NCI-H748 (cell line): ENCODE measurements around the gene OTULIN.

Source experiments
- DNase-seq: peaks from one replicate; lab custom pipeline; 2025; ENCODE audit not compliant: unreplicated experiment; lab: John Stamatoyannopoulos, UW

Gene OTULIN

GRCh38 chr5:14667770-14668169, 3.3 kb downstream of the OTULIN start:
- no peak for DNase-seq

DNA sequence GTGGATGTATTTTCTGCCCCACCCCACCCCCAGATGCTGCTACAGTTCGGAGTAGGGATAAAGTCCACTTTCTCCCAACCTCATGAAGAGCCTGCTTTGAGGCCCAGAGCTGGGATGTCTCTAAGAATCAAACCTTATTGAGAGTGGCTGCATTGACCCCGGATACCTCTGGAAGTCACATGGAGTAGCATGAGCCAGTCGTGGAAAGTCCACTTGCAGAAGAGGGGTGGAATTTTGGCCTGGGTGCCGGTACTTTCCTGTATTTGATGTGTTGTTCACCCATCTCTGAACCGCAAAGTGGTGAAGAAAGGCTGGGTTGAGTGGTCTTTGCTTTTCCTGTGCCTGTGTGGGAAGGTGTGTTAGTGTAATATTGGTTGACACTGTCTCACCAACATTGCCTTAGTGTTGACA, 3.7 kb downstream of the OTULIN start:
- no peak for DNase-seq

DNA sequence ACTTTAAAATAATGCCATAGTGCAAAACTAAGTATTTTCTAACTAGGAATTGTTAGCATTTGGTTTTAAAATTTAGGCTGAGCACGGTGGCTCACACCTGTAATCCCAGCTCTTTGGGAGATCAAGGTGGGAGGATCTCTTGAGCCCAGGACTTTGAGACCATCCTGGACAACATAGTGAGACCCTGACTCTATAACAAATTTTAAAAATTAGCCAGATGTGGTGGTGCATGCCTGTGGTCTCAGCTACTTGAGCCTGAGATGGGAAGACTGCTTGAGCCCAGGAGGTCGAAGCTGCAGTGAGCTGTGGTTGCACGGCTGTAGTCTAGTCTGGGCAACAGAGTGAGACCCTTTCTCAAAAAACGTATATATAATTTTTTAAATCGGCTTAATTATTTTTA, 4.9 kb downstream of the OTULIN start:
- no peak for DNase-seq

- no peak for DNase-seq
Observed at GRCh38 chr5:14669975-14670374, 5.5 kb downstream of the OTULIN start.

- no peak for DNase-seq
Observed at GRCh38 chr5:14671414-14671813, 6.9 kb downstream of the OTULIN start.

GRCh38 chr5:14672082-14672481, 7.6 kb downstream of the OTULIN start:
- no peak for DNase-seq

DNA sequence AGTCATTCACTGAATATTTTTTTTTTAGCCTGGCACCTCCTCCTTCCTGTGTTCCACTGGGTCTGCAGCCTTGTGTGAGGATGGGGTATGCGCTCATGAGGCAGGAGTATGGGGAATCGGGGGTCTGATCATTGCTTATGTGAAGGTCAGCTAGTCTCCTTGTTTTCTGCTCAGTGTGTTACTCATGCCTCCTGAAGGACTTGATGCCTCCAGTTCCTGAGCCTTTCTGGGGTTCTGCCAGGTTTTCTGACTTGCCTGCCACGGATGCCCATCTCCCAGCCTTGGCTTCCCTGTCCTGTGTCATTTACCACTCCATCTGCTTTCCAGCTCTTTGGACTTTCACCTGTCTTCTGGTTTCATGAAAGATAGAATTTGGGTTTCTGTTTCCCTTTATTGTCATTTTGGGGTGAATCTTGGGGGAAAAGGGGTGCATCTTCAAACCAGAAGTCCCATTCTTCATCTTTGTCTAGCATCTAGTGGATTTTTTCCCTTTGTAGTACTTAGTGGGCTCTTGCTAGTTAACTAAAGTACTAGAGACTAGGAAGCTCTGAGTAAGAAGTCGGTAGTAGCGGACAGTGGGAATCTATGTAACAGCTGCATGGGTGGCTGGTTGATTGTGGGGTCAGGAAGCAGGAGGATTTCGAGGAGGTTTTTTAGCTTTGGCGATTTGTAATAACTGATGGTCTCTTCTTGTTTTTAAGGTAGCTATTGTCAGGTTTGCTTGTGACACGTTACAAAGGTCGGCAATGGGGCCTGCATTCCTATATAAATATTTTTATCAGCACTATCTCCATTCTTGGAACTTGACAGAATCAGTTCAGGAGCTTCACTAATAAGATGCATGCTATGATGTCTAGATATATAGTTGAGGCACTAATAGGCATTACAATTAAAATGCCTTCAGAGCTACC, 8.2 kb downstream of the OTULIN start:
- no peak for DNase-seq

DNA sequence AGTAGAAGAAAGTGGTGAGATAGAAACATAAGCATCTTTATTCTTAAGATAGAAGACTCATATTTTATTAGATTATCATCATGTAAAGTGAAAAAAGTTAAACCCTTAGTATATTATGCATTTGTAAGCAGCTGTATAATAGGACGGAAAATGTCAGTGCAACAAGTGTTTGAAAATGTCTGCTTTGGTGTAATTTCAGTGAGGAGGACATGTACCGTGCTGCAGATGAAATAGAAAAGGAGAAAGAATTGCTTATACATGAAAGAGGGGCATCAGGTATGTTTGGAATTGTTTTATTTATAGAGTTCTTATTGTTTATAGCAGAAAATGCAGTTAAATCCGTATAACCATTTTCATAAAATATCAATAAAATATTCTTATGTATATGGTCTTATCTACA, 8.9 kb downstream of the OTULIN start:
- no peak for DNase-seq

- DNase-seq = no peak
Observed at GRCh38 chr5:14674983-14675854, 10.7 kb downstream of the OTULIN start.

DNA sequence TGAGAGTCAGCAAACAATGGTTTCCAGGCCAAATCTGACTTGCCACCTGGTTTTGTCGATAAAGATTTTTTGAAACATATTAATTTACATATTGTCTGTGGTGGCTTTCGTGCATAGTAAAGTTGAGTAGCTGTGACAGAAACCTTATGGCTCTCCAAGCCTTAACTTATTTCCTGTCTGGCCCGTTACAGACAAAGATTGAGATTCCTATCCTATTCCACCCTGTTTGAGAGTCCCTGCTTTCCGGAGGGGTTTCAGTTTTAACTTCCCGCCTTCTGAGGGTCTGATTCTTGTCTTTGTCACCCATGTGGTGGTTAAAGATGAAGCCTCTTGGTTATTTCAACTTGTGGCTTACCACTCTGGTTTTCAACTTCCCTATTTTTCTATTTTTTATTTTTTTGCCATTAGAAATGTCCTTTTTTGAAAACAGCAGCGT, 11.4 kb downstream of the OTULIN start:
- DNase-seq = no peak

- no peak for DNase-seq
Observed at GRCh38 chr5:14676320-14676719, 11.8 kb downstream of the OTULIN start.

DNA sequence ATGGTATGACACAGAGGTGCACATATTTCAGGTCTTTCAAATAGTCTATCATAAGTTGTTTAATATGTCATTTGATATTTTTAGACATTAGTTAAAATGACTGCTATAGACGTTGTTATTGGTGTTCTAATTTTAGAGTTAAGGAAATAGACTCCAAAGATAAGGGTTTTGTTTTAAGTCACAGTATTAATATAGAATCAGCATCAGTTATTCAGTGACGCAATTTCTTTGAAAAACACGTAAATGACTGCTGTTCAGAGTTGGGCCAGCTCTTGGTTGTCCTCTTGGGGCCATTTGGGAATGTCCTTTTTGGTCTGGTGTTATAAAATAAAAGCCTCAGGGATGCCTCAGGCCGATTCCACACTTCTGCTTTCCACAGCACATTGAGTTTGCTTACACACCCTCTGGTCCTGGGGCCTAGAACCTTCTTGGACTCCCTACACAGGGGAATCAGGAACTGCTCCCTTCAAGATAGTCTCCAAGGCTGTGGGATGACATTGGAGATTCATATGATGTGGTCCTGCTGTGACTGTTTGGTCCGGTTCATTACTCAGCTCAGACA, 14.3 kb downstream of the OTULIN start:
- DNase-seq = no peak

DNA sequence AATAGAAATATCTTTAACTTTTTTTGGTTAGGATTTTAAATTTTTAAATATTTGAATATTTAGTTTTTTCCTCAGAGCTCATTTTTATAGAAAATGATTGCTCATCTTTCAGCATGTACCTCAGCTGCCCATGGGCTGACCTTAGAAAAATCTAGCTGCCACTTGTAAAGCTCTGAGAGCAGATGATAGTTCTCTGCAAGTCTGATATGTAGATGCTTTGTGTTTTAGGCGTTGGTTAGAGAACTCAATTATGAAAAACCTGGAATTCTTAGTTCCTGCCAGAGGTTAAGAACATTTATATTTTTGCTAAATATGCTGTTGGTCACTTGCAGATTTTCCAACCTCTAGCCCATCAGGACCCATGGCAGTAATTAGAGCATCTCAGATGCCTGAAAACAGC, 15.1 kb downstream of the OTULIN start:
- DNase-seq = no peak

- no peak for DNase-seq
Observed at GRCh38 chr5:14681236-14681752, 16.8 kb downstream of the OTULIN start.

GRCh38 chr5:14683906-14684455, 19.5 kb downstream of the OTULIN start:
- no peak for DNase-seq

GRCh38 chr5:14684757-14685156, 20.2 kb downstream of the OTULIN start:
- no peak for DNase-seq

DNA sequence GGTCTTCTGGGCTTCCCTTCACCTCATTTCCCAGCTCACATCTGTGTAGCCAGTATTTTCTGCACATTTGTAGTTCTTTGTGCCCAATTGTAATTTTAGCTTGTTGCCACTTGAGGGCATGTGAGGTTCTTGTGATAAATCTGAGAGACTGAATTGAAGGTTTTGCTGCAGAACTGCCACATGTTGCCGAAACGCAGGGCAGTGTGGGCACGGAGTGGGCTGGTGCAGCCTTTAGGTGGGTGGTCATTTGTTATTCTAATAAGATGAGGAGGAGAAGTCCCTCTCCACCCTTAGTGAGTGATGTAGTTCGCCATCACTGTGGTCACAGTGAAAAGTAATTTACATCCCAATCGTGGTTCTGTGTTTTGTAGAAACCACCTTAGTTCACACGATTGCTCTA, 21.2 kb downstream of the OTULIN start:
- DNase-seq = peak; percentile 87

- no peak for DNase-seq
Observed at GRCh38 chr5:14686517-14686916, 22.0 kb downstream of the OTULIN start.

DNA sequence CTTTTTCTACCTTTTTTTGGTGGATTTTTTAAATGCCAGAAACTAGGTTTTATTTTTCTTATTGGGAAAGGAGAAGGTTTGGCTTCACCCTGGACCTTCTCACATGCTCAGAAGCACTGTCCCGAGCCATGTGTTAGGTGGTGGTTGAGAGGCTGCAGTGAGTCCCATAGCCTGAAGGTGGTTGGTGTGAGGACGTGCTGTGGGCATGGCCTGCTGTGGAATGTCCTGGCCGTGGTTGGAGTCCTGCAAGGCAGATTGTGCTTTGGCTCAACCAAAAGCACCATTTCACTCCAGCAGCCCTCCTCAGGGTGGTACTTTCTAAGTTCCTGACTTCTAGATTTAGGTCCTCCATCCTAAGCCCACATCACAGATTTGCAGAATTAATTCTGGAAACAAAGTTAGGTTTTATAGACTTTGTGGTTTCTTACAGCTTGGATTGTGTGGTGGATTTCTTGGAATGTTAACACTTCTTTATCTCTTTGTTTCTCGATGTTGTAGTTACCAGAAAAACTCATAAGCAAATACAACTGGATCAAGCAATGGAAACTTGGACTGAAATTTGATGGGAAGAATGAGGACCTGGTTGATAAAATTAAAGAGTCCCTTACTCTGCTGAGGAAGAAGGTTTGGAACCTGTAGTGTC, 22.6 kb downstream of the OTULIN start:
- no peak for DNase-seq

DNA sequence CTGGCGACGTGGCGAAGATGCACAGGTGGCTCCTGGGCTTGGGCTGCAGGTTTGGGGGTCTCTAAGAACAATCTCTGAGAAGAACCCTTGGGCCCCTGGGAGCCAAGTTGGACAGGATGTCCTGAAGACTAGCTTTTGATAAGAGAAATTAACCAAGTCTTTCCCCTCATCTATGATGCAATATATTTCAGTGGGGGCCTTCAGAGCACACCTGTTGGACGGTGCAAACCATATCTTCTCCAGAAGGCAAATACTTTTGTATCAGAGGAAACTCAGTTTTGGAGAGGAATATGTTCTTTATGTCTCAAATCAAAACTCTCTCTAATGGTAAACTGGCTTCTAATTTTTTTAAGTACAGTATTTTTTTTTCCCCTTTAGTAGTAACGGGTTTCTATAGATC, 28.6 kb downstream of the OTULIN start:
- DNase-seq = no peak

DNA sequence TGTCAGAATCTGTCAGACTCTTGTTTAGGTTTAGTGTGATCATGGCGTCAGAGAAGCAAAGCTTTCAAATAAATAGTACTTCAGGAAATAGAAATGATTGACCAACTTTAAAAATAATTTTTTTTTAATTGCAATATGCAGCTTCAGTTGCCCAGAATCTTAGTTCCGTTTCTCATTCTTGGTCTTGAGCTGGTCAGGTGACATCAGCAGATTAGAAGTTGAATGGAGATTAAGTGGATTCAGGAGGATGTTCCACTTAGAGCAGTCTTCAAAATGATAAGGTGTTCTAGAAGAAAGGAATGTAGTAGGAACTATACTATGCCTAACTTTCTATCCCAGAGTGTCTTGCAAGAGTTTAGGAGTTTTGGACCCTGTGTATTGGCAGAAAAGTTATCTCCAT, 30.6 kb downstream of the OTULIN start:
- DNase-seq = no peak
